DND-41 (cell line): ENCODE results near the gene SSR2.

Source experiments
- EZH2 ChIP-seq: IDR thresholded peaks from 3 replicates; pipeline ENCODE4 v1.6.1; 2012; ENCODE audit warnings: borderline replicate concordance, low read depth, mild to moderate bottlenecking, moderate library complexity, low read length, inconsistent platforms; ENCODE audit not compliant: severe bottlenecking
- TF ChIP-seq, protein P1 (sequence below): IDR thresholded peaks from 2 replicates; pipeline ENCODE4 v1.5.1; 2012; ENCODE audit warnings: borderline replicate concordance, low read length, moderate library complexity, mild to moderate bottlenecking; ENCODE audit not compliant: poor library complexity, severe bottlenecking; ENCODE audit errors: extremely low read depth

DNA sequence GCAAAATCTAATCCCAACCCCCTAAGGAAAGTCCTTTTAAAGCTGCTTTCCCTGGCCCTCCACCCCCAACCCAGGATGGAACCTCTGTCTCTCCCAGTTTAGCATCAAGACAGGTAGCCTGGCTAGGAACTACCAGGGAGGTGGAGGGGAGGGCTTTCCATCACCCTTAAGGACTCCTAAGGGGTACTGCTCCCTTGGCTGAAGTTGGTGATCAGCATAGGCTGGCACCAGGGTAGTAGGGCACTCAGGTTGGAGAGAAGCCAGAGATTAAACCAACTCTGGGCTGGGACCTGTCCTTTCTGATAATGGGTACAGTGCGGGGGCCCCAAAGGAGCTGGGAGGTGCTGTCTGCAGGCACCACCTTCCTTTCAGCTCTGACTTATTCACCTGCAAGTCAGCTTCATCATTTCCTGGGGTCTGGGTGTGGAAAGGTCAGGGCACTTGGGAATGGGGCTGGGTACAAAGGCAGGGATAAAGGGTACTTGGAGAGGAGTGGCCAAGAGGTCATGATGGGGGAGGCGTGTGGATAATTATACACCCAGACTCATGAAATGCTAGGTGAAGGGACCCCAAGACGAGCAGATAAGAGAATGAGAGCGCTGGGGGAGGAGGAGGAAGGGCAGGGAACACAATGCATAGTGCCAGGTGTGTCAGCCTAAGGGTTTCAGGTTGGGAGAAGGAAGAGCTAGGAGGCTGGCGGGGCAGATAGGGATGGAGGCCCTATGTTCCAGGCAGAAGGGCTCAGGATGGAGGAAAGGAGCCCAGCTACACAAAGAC lies 43.6 kb downstream of the SSR2 start:
- no peak for TF ChIP-seq EZH2
- TF ChIP-seq, protein P1, sequence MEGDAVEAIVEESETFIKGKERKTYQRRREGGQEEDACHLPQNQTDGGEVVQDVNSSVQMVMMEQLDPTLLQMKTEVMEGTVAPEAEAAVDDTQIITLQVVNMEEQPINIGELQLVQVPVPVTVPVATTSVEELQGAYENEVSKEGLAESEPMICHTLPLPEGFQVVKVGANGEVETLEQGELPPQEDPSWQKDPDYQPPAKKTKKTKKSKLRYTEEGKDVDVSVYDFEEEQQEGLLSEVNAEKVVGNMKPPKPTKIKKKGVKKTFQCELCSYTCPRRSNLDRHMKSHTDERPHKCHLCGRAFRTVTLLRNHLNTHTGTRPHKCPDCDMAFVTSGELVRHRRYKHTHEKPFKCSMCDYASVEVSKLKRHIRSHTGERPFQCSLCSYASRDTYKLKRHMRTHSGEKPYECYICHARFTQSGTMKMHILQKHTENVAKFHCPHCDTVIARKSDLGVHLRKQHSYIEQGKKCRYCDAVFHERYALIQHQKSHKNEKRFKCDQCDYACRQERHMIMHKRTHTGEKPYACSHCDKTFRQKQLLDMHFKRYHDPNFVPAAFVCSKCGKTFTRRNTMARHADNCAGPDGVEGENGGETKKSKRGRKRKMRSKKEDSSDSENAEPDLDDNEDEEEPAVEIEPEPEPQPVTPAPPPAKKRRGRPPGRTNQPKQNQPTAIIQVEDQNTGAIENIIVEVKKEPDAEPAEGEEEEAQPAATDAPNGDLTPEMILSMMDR, result no peak
